GM12878 (cell line): Measurements from ENCODE around the gene LRRIQ1.

Source experiments
- ATF2 ChIP-seq: IDR thresholded peaks from 2 replicates; pipeline ENCODE4 v1.6.1; 2012; ENCODE audit warnings: low read length, inconsistent platforms
- ATF7 ChIP-seq: fragments of 450-650 bp; IDR thresholded peaks from 2 replicates; pipeline ENCODE4 v1.6.1; 2016; ENCODE audit warnings: low read depth, mild to moderate bottlenecking
- BCL11A ChIP-seq: IDR thresholded peaks from 2 replicates; pipeline ENCODE4 v1.6.1; 2011; ENCODE audit warnings: low read depth, low read length
- BHLHE40 ChIP-seq, 2 experiments: fragments of 450-650 bp in 1 of 2; IDR thresholded peaks; 2 replicates each; pipeline ENCODE4 v1.6.1; 2011 to 2017; ENCODE audit warnings: low read depth in 2 of 2, borderline replicate concordance in 1 of 2, improper control_type of control experiment in 1 of 2, low read length in 1 of 2, mild to moderate bottlenecking in 1 of 2
- BMI1 ChIP-seq: fragments of 450-650 bp; IDR thresholded peaks from 2 replicates; pipeline ENCODE4 v1.6.1; 2016; ENCODE audit warnings: mild to moderate bottlenecking, moderate library complexity, borderline replicate concordance
- EP300 ChIP-seq, 2 experiments: fragments of 150-350 bp in 1 of 2; IDR thresholded peaks; 2 replicates each; pipeline ENCODE4 v1.6.1; 2011 to 2012; ENCODE audit warnings: low read depth in 2 of 2, low read length in 2 of 2, borderline replicate concordance in 1 of 2, improper control_type of control experiment in 1 of 2, inconsistent platforms in 1 of 2; ENCODE audit not compliant: control insufficient read depth in 1 of 2
- NFYB ChIP-seq: IDR thresholded peaks from 2 replicates; pipeline ENCODE4 v1.6.1; 2011; ENCODE audit warnings: low read depth, mild to moderate bottlenecking, low read length, improper control_type of control experiment, moderate library complexity; ENCODE audit not compliant: insufficient read depth
- POLR2A ChIP-seq: IDR thresholded peaks from 2 replicates; pipeline ENCODE4 v1.6.1; 2011; ENCODE audit warnings: low read depth, mild to moderate bottlenecking, low read length
- POLR2AphosphoS5 ChIP-seq: IDR thresholded peaks from 2 replicates; pipeline ENCODE4 v1.6.1; 2011; ENCODE audit warnings: mild to moderate bottlenecking, low read length, inconsistent platforms
- SMC3 ChIP-seq: IDR thresholded peaks from 2 replicates; pipeline ENCODE4 v1.6.1; 2011; ENCODE audit warnings: low read length, improper control_type of control experiment, borderline replicate concordance
- TAF1 ChIP-seq: IDR thresholded peaks from 2 replicates; pipeline ENCODE4 v1.6.1; 2011; ENCODE audit warnings: mild to moderate bottlenecking, low read depth, low read length, borderline replicate concordance
- TCF7 ChIP-seq: IDR thresholded peaks from 2 replicates; pipeline ENCODE4 v1.6.1; 2014; ENCODE audit warnings: antibody characterized with exemption, borderline replicate concordance
- USF2 ChIP-seq: IDR thresholded peaks from 2 replicates; pipeline ENCODE4 v1.6.1; 2011; ENCODE audit warnings: low read depth, low read length, improper control_type of control experiment, borderline replicate concordance
- TF ChIP-seq, protein P1 (sequence below), 3 experiments: IDR thresholded peaks in 2 of 3; conservative IDR thresholded peaks in 1 of 3; 2 replicates each; pipeline ENCODE4 v1.5.1; 2011; ENCODE audit warnings: low read depth in 3 of 3, low read length in 3 of 3, mild to moderate bottlenecking in 3 of 3, control low read depth in 2 of 3, moderate library complexity in 2 of 3, inconsistent platforms in 1 of 3, mixed read lengths in 1 of 3; ENCODE audit not compliant: control insufficient read depth in 2 of 3, insufficient read depth in 1 of 3; ENCODE audit errors: extremely low read depth in 1 of 3

DNA sequence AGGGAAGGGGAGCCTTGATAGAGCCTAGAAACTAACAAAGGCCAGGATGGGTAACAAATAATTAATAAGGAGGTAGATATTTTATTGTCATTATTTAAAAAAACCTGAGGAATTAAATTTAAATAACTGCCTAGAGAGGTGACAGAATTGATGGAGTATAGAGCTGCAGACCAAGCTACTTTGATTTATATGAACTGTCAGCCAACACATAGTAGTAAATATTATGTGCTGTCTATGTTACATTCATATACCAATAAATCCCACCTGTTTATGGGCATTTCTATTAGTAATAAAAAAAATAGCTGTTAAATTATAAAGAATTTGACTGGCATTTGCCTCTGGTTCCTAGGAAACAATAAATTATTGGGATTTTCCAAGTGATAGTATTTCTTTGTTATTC is 37.8 kb upstream of the LRRIQ1 start:
- TF ChIP-seq BCL11A (no peak), NFYB (no peak), USF2 (no peak), ATF7 (no peak), TAF1 (no peak), ATF2 (no peak), BHLHE40 (IDR thresholded peaks at IDR 0.05; ENCODE audit: borderline replicate concordance in 1 of 2, low read depth in 2 of 2, low read length in 1 of 2) (no peak), BMI1 (no peak), SMC3 (no peak), TCF7 (no peak), EP300 (IDR thresholded peaks at IDR 0.05; ENCODE audit: borderline replicate concordance in 1 of 2, control insufficient read depth in 1 of 2, low read depth in 2 of 2, low read length in 2 of 2) (no peak), POLR2AphosphoS5 (no peak), POLR2A (no peak)
- TF ChIP-seq, protein P1, sequence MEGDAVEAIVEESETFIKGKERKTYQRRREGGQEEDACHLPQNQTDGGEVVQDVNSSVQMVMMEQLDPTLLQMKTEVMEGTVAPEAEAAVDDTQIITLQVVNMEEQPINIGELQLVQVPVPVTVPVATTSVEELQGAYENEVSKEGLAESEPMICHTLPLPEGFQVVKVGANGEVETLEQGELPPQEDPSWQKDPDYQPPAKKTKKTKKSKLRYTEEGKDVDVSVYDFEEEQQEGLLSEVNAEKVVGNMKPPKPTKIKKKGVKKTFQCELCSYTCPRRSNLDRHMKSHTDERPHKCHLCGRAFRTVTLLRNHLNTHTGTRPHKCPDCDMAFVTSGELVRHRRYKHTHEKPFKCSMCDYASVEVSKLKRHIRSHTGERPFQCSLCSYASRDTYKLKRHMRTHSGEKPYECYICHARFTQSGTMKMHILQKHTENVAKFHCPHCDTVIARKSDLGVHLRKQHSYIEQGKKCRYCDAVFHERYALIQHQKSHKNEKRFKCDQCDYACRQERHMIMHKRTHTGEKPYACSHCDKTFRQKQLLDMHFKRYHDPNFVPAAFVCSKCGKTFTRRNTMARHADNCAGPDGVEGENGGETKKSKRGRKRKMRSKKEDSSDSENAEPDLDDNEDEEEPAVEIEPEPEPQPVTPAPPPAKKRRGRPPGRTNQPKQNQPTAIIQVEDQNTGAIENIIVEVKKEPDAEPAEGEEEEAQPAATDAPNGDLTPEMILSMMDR (IDR thresholded peaks at IDR 0.05 in 2 of 3, conservative IDR thresholded peaks at IDR 0.05 in 1 of 3; ENCODE audit: control insufficient read depth in 2 of 3, extremely low read depth in 1 of 3, insufficient read depth in 1 of 3, low read depth in 3 of 3, low read length in 3 of 3): no peak
